Activated CD4-positive, alpha-beta T cell treated with anti-CD3 and anti-CD28 coated beads, Interleukin-2, amount 50 U/mL, for 4 hours (primary cell): ENCODE measurements around the gene DENR.
A peak's percentile ranks its signal among the peaks of the same experiment; 100 is the strongest.
"Not testable (repeated sequence)": the region's sequence is repeated elsewhere in the genome, so short reads cannot be mapped to it uniquely, and the experiment has no call there.

Experiments used
- DNase-seq, 2 experiments: peaks; one replicate each; pipeline ENCODE4 v3.0.0-alpha.2; 2020

The DENR gene

GRCh38 chr12:122752464-122753318 is at the start of gene DENR:
Gene DENR, plus strand, starts transcription at chr12:122752824. Its CDS starts 878 bp downstream, at chr12:122753702.
- peak; percentile 99 for DNase-seq

- DNase-seq: not testable (repeated sequence)
Observed at GRCh38 chr12:122702890-122703611, 49.6 kb upstream of the DENR start, which contains the start of gene HCAR2. Gene HCAR2, minus strand, starts transcription at chr12:122703357. Its CDS starts 74 bp downstream, at chr12:122703283.

GRCh38 chr12:122703841-122704240 is 48.8 kb upstream of the DENR start:
- DNase-seq: not testable (repeated sequence)

- not testable (repeated sequence) for DNase-seq
Observed at GRCh38 chr12:122709287-122709686, 43.3 kb upstream of the DENR start.

GRCh38 chr12:122710341-122710740 is 42.3 kb upstream of the DENR start:
- DNase-seq: not testable (repeated sequence)

- DNase-seq: not testable (repeated sequence)
Observed at GRCh38 chr12:122711266-122711665, 41.4 kb upstream of the DENR start.

GRCh38 chr12:122713491-122714188 is 39.0 kb upstream of the DENR start:
- DNase-seq: not testable (repeated sequence)

- not testable (repeated sequence) for DNase-seq
Observed at GRCh38 chr12:122715211-122715610, 37.4 kb upstream of the DENR start.

GRCh38 chr12:122716658-122717057 is 36.0 kb upstream of the DENR start, which contains the start of gene HCAR3:
Gene HCAR3, minus strand, starts transcription at chr12:122716811. Its CDS starts 74 bp downstream, at chr12:122716737.
- not testable (repeated sequence) for DNase-seq

- no peak for DNase-seq
Observed at GRCh38 chr12:122721057-122721545, 31.5 kb upstream of the DENR start.

GRCh38 chr12:122722387-122722786 is 30.2 kb upstream of the DENR start:
- no peak for DNase-seq

GRCh38 chr12:122724641-122725243 is 27.9 kb upstream of the DENR start:
- no peak for DNase-seq

GRCh38 chr12:122725452-122726079 is 27.1 kb upstream of the DENR start:
- DNase-seq: no peak

GRCh38 chr12:122726080-122726558 is 26.5 kb upstream of the DENR start:
- DNase-seq: peak; percentile 26 to 34

- no peak for DNase-seq
Observed at GRCh38 chr12:122729583-122730214, 22.9 kb upstream of the DENR start.

- peak; percentile 18 to 31 for DNase-seq
Observed at GRCh38 chr12:122730215-122731014, 22.2 kb upstream of the DENR start, which contains the start of gene HCAR1. Gene HCAR1, minus strand, starts transcription at chr12:122730844. Its CDS starts 505 bp downstream, at chr12:122730339.

- peak in 1 of 2 experiments; percentile 34 for DNase-seq
Observed at GRCh38 chr12:122732170-122732569, 20.5 kb upstream of the DENR start.

- no peak for DNase-seq
Observed at GRCh38 chr12:122732611-122733010, 20.0 kb upstream of the DENR start.

GRCh38 chr12:122738571-122738970 is 14.1 kb upstream of the DENR start:
- no peak for DNase-seq

- DNase-seq: no peak
Observed at GRCh38 chr12:122740351-122740750, 12.3 kb upstream of the DENR start.
